LNCAP (cell line): Measurements from ENCODE around the gene DYNC1I1.

Experiments
- CTCF ChIP-seq: fragments of 450-650 bp; IDR thresholded peaks from 2 replicates; pipeline ENCODE4 v1.5.1; 2017; ENCODE audit warnings: mild to moderate bottlenecking

The DYNC1I1 gene

GRCh38 chr7:95952851-95953250, 180.5 kb downstream of the DYNC1I1 start:
- no peak for TF ChIP-seq CTCF

GRCh38 chr7:95955748-95956147, 183.4 kb downstream of the DYNC1I1 start:
- TF ChIP-seq CTCF, result no peak

- TF ChIP-seq CTCF, result no peak
Measured at GRCh38 chr7:95957510-95957909, 185.2 kb downstream of the DYNC1I1 start.

- TF ChIP-seq CTCF, result no peak
Measured at GRCh38 chr7:95960706-95961244, 188.4 kb downstream of the DYNC1I1 start.

- TF ChIP-seq CTCF, result no peak
Measured at GRCh38 chr7:95963446-95963990, 191.2 kb downstream of the DYNC1I1 start.

- TF ChIP-seq CTCF, result no peak
Measured at GRCh38 chr7:95971716-95972115, 199.4 kb downstream of the DYNC1I1 start.

- TF ChIP-seq CTCF, result no peak
Measured at GRCh38 chr7:95972523-95972922, 200.2 kb downstream of the DYNC1I1 start.

- TF ChIP-seq CTCF, result no peak
Measured at GRCh38 chr7:95974108-95974507, 201.8 kb downstream of the DYNC1I1 start.
